Astrocyte of the cerebellum (primary cell): Measurements from ENCODE around the gene ZNF384.

ENCODE experiments used
- DNase-seq: peaks from one replicate; pipeline ENCODE4 v3.0.0-alpha.2; 2011; ENCODE audit warnings: low read depth
- H3K4me3 ChIP-seq: 2 replicates; pipeline ENCODE4 v1.5.1; 2011; ENCODE audit warnings: mild to moderate bottlenecking, low read depth, low read length, moderate library complexity
- CTCF ChIP-seq: IDR thresholded peaks from 2 replicates; pipeline ENCODE4 v1.5.1; 2012; ENCODE audit warnings: low read length, low read depth, moderate library complexity, mild to moderate bottlenecking; ENCODE audit errors: missing control alignments
- in situ Hi-C: cut with HindIII; loops from 2 replicates; pipeline ENCODE4 v1.10.0; 2017; ENCODE audit warnings: low sequenced_read_pairs

ZNF384 gene

GRCh38 chr12:6693832-6694355, 4.7 kb upstream of the ZNF384 start:
- no peak overlapping the region for H3K4me3 ChIP-seq
- no peak for DNase-seq
- in situ Hi-C loops: loop anchor here (5.0 kb wide), 1 partner anchor 47 kb away; the partner anchor contains the start of gene ACRBP
- TF ChIP-seq CTCF: no peak

DNA sequence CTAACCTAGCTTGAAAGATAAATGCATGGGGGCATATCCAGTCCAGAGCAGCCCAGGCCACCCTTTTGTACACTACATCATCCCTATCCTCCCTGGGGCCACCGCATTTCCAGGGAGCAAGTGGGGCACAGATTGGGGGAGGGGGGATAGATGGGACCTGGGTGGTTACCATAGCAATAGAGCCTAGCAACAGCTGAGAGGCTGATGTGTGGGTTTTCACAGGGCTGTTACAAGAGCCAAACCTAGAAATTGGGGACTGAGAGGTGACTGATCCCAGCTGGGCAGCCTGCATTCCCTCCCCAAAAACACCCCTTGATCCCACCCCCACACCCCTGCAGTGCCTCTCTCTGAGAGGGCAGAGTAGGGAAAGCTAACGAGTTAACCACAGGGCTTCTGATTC, 3.7 kb upstream of the ZNF384 start:
- in situ Hi-C loops: loop anchor here (5.0 kb wide), 1 partner anchor 46 kb away; the partner anchor contains the start of gene ACRBP
- TF ChIP-seq CTCF: no peak
- no peak overlapping the region for H3K4me3 ChIP-seq
- no peak for DNase-seq

DNA sequence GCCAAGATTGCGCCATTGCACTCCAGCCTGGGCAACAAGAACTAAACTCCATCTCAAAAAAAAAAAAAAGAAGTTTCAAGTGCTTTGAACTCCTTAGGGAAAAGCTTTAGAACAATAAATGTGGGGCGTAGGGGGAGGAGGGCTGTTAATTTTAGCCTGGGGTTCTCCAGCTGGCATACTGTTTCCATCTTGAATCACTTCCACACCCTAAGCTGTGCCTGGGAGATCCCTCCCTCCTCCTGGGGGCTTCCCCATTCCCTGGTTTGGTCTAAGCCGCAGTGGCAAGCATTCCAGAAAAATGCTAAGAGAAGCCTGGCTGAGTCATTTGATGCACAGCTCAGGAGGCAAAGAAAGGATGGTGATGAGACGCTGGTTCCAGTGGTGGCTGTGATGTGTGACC, 2.3 kb upstream of the ZNF384 start:
- H3K4me3 ChIP-seq: no peak overlapping the region
- TF ChIP-seq CTCF: no peak
- no peak for DNase-seq
- in situ Hi-C loops: loop anchor here (5.0 kb wide), 1 partner anchor 44 kb away; the partner anchor contains the start of gene ACRBP

DNA sequence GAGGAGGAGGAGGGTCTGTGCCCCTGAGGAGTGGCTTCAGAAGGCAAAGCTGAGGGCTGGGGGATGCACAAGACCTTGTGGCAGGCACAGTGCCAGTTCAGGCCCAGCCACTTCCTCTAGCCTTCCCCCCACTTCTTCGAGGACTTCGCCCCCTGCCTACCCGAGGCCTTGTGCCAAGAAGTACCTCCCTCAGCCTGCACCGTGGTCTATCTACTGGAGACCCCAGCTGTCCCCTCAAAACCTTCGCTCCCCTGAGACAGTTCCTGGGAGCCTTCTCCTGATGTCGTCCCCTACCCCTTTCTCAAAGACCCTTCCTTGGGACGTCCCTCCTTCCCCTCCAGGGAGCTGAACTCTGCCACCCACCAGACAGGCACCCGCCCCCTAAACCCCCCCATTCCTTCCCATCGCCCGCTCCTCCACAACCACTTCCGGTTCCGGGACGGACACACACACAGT, 604 bp downstream of the ZNF384 start:
- in situ Hi-C loops: no loop called here
- H3K4me3 ChIP-seq: peak overlapping the region; percentile 61
- DNase-seq: no peak
- no peak for TF ChIP-seq CTCF

- no peak for TF ChIP-seq CTCF
- no peak for DNase-seq
- H3K4me3 ChIP-seq: no peak overlapping the region
- in situ Hi-C loops: no loop called here
These were observed 3.4 kb downstream of the ZNF384 start for GRCh38 chr12:6685814-6686213.

- H3K4me3 ChIP-seq: no peak overlapping the region
- in situ Hi-C loops: no loop called here
- DNase-seq: no peak
- TF ChIP-seq CTCF: peak; percentile 45
These were observed 4.6 kb downstream of the ZNF384 start for GRCh38 chr12:6684609-6685008.
